Uterus (tissue), 4 donors: ENCODE data around the gene TRABD. TPM values are rescaled to one million over a fixed set of nuclear protein-coding genes. Genes with fewer than 3 reads are reported as not detected.

Experiments used
- DNase-seq, 2 donors: peaks; one replicate each; pipeline ENCODE4 v3.0.0-alpha.2; 2019 to 2020
- H3K27ac ChIP-seq, 2 donors: fragments of 200-600 bp; sonication (generic); 1 replicate in 1 of 2; 2 replicates in 1 of 2; pipeline ENCODE4 v1.5.1; 2016 to 2018
- H3K27me3 ChIP-seq, 2 donors: fragments of 200-600 bp; sonication (generic); one replicate each; pipeline ENCODE4 v1.5.1; 2018 to 2019; ENCODE audit warnings: control low read depth in 1 of 2
- H3K36me3 ChIP-seq, 2 donors: fragments of 200-600 bp; sonication (generic); one replicate each; pipeline ENCODE4 v1.5.1; 2019; ENCODE audit warnings: control low read depth in 1 of 2
- H3K4me1 ChIP-seq, 2 donors: fragments of 200-600 bp; sonication (generic); one replicate each; pipeline ENCODE4 v1.5.1; 2018 to 2019; ENCODE audit warnings: control low read depth in 1 of 2
- H3K4me3 ChIP-seq, 2 donors: fragments of 200-600 bp; sonication (generic); 1 replicate in 1 of 2; 2 replicates in 1 of 2; pipeline ENCODE4 v1.5.1; 2018 to 2019; ENCODE audit warnings: mild to moderate bottlenecking in 1 of 2
- H3K9me3 ChIP-seq, 2 donors: fragments of 200-600 bp; sonication (generic); one replicate each; pipeline ENCODE4 v1.5.1; 2019; ENCODE audit warnings: control low read depth in 1 of 2
- CTCF ChIP-seq, 4 experiments: fragments of 200-600 bp in 2 of 4; fragments of 450-650 bp in 2 of 4; sonication (generic) in 2 of 4; IDR thresholded peaks; one replicate each; pipeline ENCODE4 v1.5.1; 2016 to 2019; ENCODE audit warnings: antibody characterized with exemption in 4 of 4, mild to moderate bottlenecking in 2 of 4, moderate library complexity in 1 of 4
- POLR2A ChIP-seq, 2 donors: fragments of 450-650 bp; IDR thresholded peaks; one replicate each; pipeline ENCODE4 v1.6.1; 2016; ENCODE audit warnings: antibody characterized with exemption in 2 of 2, mild to moderate bottlenecking in 1 of 2, moderate library complexity in 1 of 2
- intact Hi-C: fragments of 100-400 bp; cut with DNase I; formaldehyde crosslinking; loops from one replicate; pipeline ENCODE4 v1.15.1; 2023; ENCODE audit warnings: low total_unique reads
- total RNA-seq, 4 donors: library from RNA; depleted of rRNA in 3 of 4; stranded (reverse); fragments of >200 nt in 3 of 4; gene quantifications; one replicate each; pipeline versions ENCODE4 v1.1.0 to v1.2.4, GENCODE V29; 2014 to 2023
- donor health status: DM: yes; HTN: yes; CAD: no.

Gene TRABD
- total RNA-seq, 4 donors from 2014 or later: 9.5 to 37.3 (median 15.0) TPM

- Histone ChIP-seq H3K36me3 (no peaks in the 10 kb centered on the region), H3K27ac (no peak overlapping the region), H3K4me3 (no peak overlapping the region), H3K27me3 (no peaks in the 10 kb centered on the region), H3K9me3 (no peaks in the 10 kb centered on the region), H3K4me1 (no peaks in the 10 kb centered on the region)
- DNase-seq: no peak
- intact Hi-C loops: no loop called here
- TF ChIP-seq POLR2A (IDR thresholded peaks at IDR 0.05): no peak
- no peak for TF ChIP-seq CTCF (IDR thresholded peaks at IDR 0.05)
Measured at GRCh38 chr22:50139843-50140415, 45.8 kb upstream of the TRABD start.

- H3K27ac ChIP-seq: no peak overlapping the region
- no peak overlapping the region for H3K4me3 ChIP-seq
- no peaks in the 10 kb centered on the region for H3K27me3 ChIP-seq
- H3K9me3 ChIP-seq: no peaks in the 10 kb centered on the region
- TF ChIP-seq CTCF (IDR thresholded peaks at IDR 0.05) (no peak), POLR2A (IDR thresholded peaks at IDR 0.05) (no peak)
- DNase-seq: no peak
- H3K36me3 ChIP-seq: no peaks in the 10 kb centered on the region
- no peaks in the 10 kb centered on the region for H3K4me1 ChIP-seq
- intact Hi-C loops: no loop called here
Measured at GRCh38 chr22:50140615-50141014, 45.1 kb upstream of the TRABD start.

GRCh38 chr22:50141462-50141861 lies 44.3 kb upstream of the TRABD start:
- intact Hi-C loops: no loop called here
- TF ChIP-seq CTCF (IDR thresholded peaks at IDR 0.05) (no peak), POLR2A (IDR thresholded peaks at IDR 0.05) (no peak)
- no peak overlapping the region for H3K4me3 ChIP-seq
- H3K4me1 ChIP-seq: no peaks in the 10 kb centered on the region
- no peaks in the 10 kb centered on the region for H3K36me3 ChIP-seq
- no peaks in the 10 kb centered on the region for H3K9me3 ChIP-seq
- no peak overlapping the region for H3K27ac ChIP-seq
- no peak for DNase-seq
- no peaks in the 10 kb centered on the region for H3K27me3 ChIP-seq

GRCh38 chr22:50141891-50142363 lies 43.8 kb upstream of the TRABD start:
- peak in 1 of 2 donors; percentile 3 for DNase-seq
- Histone ChIP-seq H3K9me3 (no peaks in the 10 kb centered on the region), H3K4me1 (no peaks in the 10 kb centered on the region), H3K4me3 (no peak overlapping the region), H3K36me3 (no peaks in the 10 kb centered on the region), H3K27me3 (no peaks in the 10 kb centered on the region), H3K27ac (no peak overlapping the region)
- intact Hi-C loops: no loop called here
- TF ChIP-seq CTCF (IDR thresholded peaks at IDR 0.05) (no peak), POLR2A (IDR thresholded peaks at IDR 0.05) (no peak)

- Histone ChIP-seq H3K27me3 (no peaks in the 10 kb centered on the region), H3K36me3 (no peaks in the 10 kb centered on the region), H3K27ac (no peak overlapping the region), H3K4me3 (no peak overlapping the region), H3K9me3 (no peaks in the 10 kb centered on the region), H3K4me1 (no peaks in the 10 kb centered on the region)
- intact Hi-C loops: no loop called here
- DNase-seq: peak in 1 of 2 donors; percentile 1
- TF ChIP-seq POLR2A (IDR thresholded peaks at IDR 0.05) (no peak), CTCF (IDR thresholded peaks at IDR 0.05) (no peak)
Measured at GRCh38 chr22:50143096-50143495, 42.6 kb upstream of the TRABD start.
